Hematopoietic multipotent progenitor cell treated with erythropoietin and hydrocortisone succinate and interleukin-3 and kit ligand, for 17 days (in vitro differentiated cells): ENCODE measurements around the gene PRDX2.
"Not testable (repeated sequence)": the region's sequence is repeated elsewhere in the genome, so short reads cannot be mapped to it uniquely, and the experiment has no call there.

Experiments
- DNase-seq: peaks from one replicate; pipeline ENCODE4 v3.0.0-alpha.2; 2015; ENCODE audit warnings: low spot score

The PRDX2 gene

DNA sequence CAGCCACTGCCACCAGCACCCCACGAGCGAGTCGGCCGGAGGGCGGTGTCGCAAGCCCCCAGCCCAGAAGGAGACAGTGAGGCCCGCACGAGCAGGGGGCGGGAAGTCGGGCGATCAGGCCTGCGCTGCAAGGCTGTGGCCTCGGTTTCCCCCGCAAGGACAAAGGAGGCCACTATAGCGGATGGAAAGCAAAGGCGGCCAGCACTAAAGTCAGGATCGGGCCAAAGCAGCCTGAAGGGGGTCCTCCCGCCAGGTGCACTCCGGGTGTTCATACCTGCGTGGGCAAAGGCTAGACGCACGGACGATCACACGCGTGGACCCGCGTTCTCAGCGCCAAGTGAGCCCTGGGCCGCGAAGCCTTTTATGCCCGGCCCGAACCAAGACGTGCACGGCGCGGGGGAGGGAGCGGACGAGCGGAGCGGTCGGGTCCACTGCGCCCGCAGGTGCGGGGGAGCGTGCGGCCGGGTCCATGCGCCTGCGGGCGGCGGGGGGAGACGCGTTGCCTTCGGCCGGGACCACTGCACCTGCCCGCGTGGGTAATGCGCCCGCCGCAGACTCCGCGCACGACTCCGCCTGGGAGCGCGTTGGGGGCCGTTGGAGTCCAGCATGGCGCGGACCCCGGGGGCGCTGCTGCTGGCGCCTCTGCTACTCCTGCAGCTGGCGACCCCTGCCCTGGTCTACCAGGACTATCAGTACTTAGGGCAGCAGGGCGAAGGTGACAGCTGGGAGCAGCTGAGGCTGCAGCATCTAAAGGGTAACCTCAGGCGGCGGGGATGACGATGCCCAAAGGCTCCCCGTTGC, at the start of gene PRDX2, which contains the start of gene THSD8:
PRDX2 (minus strand) TSS at position 335 of the 801 bp plus-strand sequence. CDS start 539 bp downstream, outside the sequence.
THSD8 (plus strand) TSS at position 604 of the 801 bp plus-strand sequence; CDS start at position 607, 3 bp downstream.
- peak; percentile 84 for DNase-seq

DNA sequence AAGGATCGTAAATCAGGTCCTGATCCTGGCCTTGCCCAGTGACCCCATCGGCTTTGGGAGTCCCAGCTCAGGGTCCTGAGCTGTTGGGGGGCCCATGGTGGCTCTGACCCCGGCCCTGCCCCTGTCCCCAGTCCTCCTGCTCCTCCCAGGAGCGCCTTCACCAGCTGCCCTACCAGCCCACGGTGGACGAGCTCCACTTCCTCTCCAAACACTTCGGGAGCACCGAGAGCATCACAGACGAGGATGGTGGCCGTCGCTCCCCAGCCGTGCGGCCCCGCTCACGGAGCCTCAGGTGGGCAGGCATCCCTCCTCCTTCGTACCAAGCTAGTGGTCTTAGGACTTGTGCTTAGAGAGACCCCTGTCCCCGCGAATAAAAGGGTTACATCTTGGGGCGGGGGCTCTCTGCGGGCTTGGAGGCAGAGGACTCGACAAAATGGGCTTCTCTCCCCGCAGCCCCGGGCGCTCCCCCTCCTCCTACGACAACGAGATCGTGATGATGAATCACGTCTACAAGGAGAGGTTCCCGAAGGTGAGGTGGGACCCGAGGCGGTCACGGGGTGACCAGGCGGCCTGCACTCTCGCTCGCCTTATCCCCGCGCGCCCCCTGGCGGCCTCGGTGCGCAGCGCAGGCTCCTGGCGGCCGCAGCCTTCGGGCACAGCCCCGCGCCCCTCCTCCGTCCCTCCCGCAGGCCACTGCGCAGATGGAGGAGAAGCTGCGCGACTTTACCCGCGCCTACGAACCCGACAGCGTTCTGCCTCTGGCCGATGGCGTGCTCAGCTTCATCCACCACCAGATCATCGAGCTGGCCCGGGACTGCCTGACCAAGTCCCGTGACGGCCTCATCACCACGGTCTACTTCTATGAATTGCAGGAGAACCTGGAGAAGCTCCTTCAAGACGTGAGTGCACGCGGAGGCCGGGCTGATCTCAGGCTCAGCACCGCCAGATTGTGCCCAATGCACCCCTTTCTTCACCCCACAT, 45.8 kb upstream of the PRDX2 start:
- DNase-seq, result peak; percentile 84

DNA sequence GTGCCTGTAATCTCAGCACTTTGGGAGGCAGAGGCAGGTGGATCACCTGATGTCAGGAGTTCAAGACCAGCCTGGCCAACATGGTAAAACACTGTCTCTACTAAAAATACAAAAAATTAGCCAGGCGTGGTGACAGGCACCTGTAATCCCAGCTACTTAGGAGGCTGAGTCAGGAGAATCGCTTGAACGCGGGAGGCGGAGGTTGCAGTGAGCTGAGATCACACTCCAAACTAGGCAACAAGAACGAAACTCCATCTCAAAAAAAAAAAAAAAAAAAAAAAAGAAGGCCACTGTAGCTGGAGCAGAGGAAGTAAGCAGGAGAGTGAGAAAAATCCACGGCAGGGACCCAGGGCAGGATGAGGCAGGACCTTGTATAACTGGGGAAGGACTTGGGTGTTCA, 45.0 kb upstream of the PRDX2 start:
- DNase-seq, result not testable (repeated sequence)

DNA sequence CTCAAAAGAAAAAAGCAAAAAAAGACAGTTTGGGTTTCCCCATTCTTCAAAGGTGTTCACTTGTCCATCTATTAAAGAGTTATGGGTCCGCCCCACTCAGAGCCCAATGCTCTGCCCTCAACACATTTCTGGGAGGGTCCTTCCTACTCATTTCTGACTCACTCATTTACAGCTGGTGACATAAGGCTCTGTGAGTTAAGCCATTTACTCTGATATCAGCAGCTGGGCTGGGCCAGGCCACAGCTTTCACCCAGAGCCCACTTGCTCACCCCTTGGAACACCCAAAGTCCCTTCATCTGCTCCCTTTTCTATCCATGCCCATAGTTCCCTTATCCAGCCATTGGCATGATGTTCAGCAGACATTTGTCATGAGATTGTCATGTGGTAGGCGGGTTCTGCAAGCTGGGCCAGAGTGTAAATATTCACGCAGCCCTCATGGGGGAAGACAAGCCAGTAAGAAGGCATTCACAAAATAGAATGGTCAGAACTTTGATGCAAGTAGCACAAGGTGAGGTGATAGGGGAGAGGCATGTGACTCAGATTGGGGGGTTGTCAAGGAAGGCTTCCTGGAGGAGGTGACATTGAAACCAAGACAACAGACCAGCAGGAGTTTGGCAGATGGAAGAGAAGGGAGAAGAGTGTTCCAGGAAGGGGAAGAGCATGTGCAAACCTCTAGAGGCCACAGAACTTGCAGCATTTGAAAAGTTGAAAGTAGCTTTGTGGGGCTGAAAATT, 42.6 kb upstream of the PRDX2 start:
- DNase-seq, result no peak

DNA sequence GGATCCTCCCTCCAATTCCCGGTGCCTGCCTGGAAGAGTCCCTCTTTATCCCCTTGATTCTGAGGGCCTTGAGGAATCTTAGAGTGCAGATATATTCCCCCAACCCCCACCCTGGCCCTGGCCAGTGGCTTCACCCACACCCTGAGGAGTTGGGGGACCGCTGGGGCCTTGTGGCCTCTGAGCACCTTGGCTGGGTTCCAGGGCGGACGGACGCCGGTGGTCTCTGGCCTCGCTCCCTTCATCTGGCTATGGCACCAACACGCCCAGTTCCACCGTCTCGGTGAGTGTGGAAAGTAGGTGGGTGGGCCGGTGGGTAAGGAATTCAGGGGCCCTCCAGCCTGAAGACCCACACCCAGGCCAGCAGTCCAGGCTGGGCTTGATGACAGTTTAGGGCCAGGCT, 41.7 kb upstream of the PRDX2 start:
- no peak for DNase-seq

DNA sequence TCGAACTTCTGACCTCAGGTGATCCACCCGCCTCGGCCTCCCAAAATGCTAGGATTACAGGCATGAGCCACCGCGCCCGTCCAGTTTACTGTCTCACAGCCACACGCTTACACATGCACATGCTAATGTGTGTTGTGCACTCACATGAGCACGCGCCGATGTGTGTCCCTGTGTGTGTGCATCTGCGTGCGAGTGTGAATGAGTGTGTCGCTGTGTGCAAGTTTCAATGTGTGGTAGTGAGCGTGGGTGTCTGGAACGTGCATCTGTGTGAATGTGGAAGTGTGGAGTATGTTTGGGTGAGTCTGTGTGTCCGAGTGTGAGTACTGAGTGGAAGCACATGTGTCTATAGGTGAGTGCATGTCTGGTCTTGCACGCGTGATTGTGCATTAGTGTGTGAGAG, 40.9 kb upstream of the PRDX2 start:
- no peak for DNase-seq

DNA sequence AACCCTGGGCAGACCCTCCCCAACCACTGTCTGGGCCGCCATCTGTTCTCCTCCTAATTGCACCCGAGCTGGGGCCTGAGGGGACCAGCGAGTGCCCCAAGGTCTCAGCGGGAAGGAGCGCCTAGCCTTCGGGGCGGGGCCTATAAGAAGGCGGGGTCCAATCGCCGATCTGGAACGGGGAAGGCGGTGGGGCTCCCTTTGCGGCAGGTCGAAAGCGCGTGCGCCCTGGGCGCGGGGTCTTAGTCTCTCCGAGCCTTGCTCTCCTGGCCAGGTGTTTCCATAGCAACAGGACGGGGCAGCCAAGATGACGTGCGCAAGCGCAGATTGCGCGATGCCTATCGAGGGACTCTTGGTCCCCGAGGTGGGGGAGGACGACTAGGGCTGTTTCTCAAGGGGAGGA, 39.5 kb upstream of the PRDX2 start:
- DNase-seq, result peak; percentile 57

DNA sequence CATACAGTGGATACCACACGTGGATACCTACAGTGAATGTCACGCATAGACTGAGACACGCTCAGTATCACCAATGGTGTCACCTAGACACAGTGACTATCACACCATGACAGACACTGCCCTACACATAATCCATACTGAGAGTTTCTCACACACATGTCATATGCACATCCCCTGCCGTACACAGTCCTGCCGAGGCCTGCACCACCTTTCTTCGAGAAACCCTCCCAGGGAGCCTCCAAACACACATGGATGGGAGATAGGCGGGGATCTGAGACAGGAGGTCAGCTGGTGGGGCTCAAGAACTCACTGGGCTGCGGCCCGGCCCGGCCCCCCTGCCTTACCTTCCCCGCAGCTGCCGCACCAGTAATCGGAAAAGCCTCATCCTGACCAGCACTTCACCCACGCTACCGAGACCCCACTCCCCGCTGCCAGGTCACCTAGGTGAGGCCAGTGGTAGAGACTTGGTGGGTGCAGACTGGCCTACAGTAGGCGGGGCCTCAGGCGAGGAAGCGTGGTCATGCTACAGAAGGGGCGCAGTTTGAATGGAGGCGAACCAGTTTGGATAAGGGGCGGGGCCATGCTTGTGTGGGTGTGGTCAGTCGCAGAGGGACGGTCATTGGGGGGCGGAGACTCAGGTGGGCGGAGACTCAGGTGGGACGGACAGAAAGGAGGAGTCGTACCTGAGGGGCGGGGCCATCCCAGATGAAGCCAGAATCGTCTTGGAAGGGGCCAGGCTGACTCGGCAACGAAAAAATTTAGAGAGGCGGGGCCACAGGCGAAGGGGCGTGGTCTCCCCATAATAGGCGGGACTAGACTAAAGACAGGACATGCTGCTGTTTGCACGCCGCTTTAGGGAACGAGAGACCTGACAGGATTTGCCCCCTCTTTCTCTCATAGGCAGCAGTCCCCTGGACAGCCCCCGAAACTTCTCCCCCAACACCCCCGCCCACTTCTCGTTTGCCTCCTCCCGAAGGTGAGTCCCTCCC, 38.8 kb upstream of the PRDX2 start:
- DNase-seq, result peak; percentile 91

DNA sequence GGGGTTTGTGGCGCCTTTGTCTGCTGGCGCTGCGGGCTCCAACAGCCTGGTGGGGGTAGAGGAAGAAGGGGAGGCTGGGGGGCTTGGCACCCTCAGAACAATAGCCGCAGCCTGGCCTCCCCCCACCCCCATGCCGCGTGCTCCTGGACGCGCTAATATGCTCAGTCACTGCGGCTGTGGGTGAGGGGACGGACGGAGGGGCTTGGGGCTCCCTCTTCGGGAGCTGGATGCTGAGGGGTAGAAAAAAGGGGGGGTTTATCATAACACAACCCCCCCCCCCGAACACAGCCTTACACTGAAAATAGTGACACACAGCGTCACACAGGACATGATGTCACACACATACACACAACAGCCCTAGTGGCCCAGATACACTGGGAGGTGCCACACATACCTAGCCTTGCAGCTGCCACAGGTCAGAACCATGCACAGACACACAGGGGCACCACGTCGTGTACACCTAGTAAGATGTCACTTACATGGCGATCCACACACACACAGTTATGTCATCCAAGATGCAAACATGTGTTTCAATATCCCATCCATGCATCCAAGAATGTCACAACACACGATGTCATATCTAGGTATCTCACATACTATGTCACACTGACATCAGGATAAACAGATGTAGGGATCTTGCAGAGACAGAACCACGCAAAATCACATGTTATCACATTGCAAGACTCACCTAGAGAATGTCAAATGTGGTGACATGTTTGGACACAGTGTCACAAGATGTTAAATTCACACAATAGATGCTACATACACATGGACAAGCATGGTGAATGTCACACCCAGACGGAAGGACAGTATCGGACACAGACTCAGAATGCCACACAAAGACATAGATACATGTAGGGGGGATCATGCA, 37.5 kb upstream of the PRDX2 start:
- no peak for DNase-seq

DNA sequence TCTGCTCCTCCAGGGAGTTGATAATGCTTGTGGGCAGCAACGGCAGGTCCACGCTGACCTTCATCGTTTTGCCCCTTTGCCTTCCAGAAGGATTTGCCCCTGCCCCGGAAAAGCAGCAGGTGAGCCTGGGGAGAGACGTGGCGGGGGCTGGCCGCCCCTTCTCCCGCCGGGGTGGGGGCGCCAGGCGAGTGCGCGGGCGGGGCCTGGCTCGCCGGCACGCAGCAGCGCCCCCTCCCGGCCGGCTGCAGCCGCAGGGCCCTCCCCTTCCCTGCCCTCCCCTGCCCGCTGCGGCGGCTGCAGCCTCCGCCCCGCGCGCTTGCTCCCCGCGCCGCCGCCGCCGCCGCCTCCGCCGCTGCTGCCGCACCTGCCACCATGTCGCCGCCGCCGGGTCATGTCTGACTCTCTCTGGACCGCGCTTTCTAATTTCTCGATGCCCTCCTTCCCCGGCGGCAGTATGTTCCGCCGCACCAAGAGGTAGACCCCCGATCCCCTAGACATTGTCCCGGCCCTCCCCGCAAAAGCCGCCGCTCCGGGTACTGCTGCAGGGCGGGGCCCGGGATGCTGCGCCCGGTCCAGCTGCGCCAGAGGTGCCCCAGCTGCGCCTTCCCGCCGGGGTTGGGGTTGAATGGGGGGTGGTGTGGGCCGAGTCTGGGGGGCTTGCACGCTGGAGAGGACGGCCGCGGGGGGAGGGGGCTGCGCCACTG, 36.7 kb upstream of the PRDX2 start, which contains the start of gene MAST1:
MAST1 (plus strand) TSS at position 334 of the 704 bp plus-strand sequence; CDS start at position 392, 58 bp downstream.
- peak; percentile 65 for DNase-seq

DNA sequence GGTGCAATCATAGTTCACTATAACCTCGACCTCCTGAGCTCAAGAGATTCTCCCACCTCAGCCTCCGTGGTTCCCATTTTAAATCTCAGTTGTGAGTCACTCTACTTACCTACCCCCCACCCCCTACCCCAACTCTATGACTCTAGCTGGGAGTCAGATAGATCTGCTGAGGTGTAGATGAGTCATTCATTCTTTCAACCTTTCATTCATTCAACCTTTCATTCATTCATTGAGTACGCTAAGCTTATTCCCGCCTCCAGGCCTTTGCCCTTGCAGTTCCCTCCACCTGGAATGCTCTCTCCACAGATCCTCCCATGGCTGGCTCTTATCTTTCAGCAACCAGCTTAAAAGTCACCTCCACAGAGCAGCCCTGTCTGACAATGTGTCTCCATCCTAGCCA, 35.6 kb upstream of the PRDX2 start:
- no peak for DNase-seq

DNA sequence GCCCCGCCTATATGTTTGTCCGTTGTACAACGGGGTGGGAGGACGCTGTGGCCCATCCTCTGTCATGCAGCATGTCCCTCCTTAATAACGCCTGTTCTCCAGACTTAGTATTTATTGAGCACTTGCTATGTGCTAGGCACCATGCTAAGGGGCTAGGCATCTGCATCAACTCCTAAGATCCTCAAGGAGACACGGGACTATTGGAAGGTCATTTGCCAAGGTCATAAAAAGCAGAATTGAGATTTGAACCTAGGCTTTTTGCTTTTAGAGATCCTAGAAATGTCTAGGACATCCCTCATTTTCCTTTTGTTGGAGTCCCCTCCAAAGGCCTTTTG, 34.9 kb upstream of the PRDX2 start:
- no peak for DNase-seq

DNA sequence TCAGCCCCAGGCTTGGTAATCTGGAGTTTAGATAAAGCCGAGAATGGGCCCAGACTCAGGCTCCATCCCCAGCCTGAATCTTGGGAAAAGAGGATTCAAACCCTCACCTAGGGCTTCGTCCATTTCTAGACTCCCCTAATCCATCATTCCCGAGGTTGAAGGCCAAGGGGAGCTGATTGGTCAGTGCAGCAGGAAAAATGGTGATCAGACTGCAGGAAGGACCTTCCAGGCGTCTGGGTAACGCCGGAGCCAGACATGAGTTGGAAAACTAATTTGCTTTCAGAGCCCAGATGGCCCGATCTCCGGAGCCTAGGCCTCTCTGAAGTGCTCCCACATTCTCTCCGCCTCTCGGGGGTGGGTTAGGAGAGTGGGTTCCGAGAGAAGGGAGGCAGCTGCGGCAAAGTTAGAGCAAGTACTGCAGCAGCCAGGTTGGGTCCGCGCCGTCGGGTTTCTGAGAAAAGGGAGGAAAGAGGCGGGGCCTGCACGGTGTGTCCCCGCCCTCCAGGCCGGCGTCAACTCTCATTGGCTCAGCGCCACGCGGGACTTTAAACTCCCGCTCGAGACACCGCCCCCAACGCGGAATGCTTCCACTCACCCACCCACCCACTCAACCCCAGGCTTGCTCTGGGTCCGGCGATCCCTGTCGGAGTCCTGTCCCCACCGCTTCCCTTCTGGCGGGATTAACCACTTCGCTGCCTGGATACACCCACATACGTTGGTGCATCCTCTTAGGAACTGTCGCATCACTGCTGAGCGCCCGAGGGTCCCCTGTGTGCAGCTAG, 33.6 kb upstream of the PRDX2 start:
- peak; percentile 45 for DNase-seq

DNA sequence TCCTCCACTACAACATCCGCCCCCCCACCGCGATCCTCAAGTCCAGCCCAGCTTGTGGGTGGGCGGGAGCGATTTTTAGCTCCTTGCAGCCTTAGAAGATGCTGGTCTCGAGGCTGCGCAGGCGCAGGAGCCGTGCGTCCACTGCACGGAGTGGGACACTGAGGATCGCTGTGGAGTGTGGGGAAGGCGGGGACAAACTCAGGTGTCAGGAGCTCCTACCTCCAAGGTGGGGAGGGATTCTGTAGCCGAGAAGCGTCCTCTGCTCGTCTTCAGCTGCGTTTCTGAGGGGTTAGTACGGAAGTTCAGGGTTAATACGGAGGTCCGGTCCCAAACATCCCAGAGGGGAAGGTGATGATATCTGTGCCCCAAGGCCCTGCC, 33.0 kb upstream of the PRDX2 start, which contains the start of gene RTBDN:
RTBDN (minus strand) TSS at position 14 of the 378 bp plus-strand sequence. CDS start 4,600 bp downstream, outside the sequence.
- DNase-seq, result no peak

DNA sequence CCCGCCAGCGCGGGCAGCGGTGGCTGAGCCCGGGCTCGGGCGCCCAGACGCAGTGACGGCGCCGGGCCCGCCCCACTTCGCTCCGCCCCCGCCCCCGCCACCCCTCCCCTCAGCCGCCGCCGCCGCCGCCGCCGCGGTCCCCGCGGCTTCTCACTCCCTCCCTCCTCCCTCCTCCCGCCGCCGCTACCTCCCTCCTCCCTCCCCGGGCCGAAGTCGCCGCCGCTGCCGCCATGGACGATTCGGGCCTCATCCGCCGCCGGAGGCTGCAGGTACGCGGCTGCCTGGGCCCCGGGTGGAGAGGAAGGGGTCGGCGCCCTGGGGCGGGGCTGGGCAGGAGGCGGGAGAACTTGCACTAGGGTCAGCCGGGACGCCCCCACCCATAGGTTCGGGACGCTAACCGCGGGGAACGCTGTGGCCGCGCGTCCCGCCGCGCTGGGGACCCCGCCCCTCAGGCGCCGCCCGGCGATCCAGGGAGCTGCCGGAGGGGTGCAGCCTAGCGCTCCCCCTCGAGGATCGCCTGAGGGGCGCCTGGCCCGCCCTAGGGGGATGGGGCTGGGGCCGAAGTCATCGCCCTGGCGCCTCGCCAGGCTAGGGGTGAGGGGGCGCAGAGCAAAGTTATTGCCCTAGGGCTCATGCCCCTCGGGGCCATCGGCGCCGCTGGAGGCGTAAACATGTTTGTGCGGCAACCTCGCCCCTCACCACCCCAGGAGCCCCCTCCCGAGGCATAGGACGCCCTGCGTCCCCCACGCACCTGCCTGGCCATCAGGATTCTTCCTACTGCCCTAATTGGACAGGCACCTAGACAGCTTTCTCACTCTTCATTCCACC, 32.4 kb upstream of the PRDX2 start:
- DNase-seq, result peak; percentile 35

DNA sequence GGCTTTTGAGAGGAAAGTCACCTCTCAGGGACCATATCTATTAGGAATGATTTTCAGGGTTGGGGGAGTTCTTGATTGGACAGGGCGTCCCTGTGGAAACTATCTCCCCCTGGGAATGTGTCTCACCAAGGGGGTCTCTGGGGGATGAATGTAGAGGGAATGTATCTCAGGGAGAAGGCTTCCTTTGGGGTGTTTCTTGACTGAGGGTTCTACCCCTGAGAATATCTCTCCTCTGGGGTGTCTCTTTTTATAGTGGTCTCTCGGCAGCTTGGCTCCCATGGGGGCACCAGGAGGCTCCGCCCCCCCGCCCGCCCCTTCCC, 31.8 kb upstream of the PRDX2 start:
- no peak for DNase-seq

DNA sequence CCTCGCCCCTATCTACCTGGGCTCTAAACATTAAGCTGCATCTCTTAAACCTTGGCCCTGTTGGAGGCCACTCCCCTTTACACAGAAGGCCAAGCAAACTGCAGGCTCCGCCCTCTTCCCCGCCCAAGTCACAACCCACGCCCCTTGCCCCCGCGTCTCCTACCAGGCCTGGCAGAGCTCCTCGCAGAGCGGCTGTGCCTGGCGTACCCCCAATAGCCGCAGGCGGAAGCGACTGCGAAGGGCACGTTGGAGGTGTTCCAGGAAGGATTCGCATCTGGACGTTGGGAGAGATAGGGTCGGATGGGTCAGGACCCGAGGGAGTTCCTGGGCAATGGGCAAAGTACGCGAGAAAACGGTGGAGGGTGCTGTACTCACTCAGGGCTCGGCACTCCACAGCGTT, 26.9 kb upstream of the PRDX2 start:
- DNase-seq, result peak; percentile 24
